AML-193 (cell line): ENCODE data around the gene RGS13.
"Not testable (repeated sequence)": the region's sequence is repeated elsewhere in the genome, so short reads cannot be mapped to it uniquely, and the experiment has no call there.

ENCODE experiments used
- DNase-seq, 2 experiments: peaks; one replicate each; lab custom pipeline; 2025; lab: John Stamatoyannopoulos, UW

The RGS13 gene

GRCh38 chr1:192678099-192678498, 42.2 kb downstream of the RGS13 start:
- DNase-seq: no peak

- DNase-seq: no peak
These were observed 46.4 kb downstream of the RGS13 start for GRCh38 chr1:192682335-192682734.

- not testable (repeated sequence) for DNase-seq
These were observed 47.1 kb downstream of the RGS13 start for GRCh38 chr1:192683081-192683480.

GRCh38 chr1:192689459-192689858, 53.5 kb downstream of the RGS13 start:
- no peak for DNase-seq

GRCh38 chr1:192691041-192691440, 55.1 kb downstream of the RGS13 start:
- DNase-seq: no peak

GRCh38 chr1:192696082-192696481, 60.1 kb downstream of the RGS13 start:
- DNase-seq: no peak

GRCh38 chr1:192697771-192698170, 61.8 kb downstream of the RGS13 start:
- DNase-seq: no peak

- no peak for DNase-seq
These were observed 62.8 kb downstream of the RGS13 start for GRCh38 chr1:192698731-192699130.

- DNase-seq: peak; percentile 22 to 24
These were observed 64.9 kb downstream of the RGS13 start for GRCh38 chr1:192700834-192701271.

GRCh38 chr1:192702212-192702902, 66.4 kb downstream of the RGS13 start:
- peak; percentile 68 to 76 for DNase-seq

GRCh38 chr1:192703283-192704206, 67.6 kb downstream of the RGS13 start:
- no peak for DNase-seq

GRCh38 chr1:192705510-192705909, 69.6 kb downstream of the RGS13 start:
- no peak for DNase-seq

- no peak for DNase-seq
These were observed 71.0 kb downstream of the RGS13 start for GRCh38 chr1:192706936-192707335.

- DNase-seq: peak; percentile 71 to 74
These were observed 72.1 kb downstream of the RGS13 start for GRCh38 chr1:192707978-192708547.

GRCh38 chr1:192709544-192709943, 73.6 kb downstream of the RGS13 start:
- no peak for DNase-seq
